ENCODE results near the gene CPA2. TPM values are rescaled to one million over a fixed set of nuclear protein-coding genes. Genes with fewer than 3 reads are reported as not detected.

Gene CPA2
- total RNA-seq, 1 experiment from 2014 or later, result not detected

- DNase-seq (ENCODE audit: low spot score), result no peak
- in situ Hi-C loops (cut with HindIII; ENCODE audit: low sequenced_read_pairs), result no loop called here
Measured at GRCh38 chr7:130276796-130277762, 10.4 kb downstream of the CPA2 start.

- DNase-seq (ENCODE audit: low spot score), result peak; percentile 74
- in situ Hi-C loops (cut with HindIII; ENCODE audit: low sequenced_read_pairs), result no loop called here
Measured at GRCh38 chr7:130277763-130278643, 11.3 kb downstream of the CPA2 start.

- no peak for DNase-seq (ENCODE audit: low spot score)
- in situ Hi-C loops (cut with HindIII; ENCODE audit: low sequenced_read_pairs), result no loop called here
Measured at GRCh38 chr7:130278860-130279259, 12.2 kb downstream of the CPA2 start.

GRCh38 chr7:130279286-130279685 is 12.6 kb downstream of the CPA2 start:
- DNase-seq (ENCODE audit: low spot score), result no peak
- in situ Hi-C loops (cut with HindIII; ENCODE audit: low sequenced_read_pairs), result no loop called here

GRCh38 chr7:130279906-130280305 is 13.2 kb downstream of the CPA2 start:
- in situ Hi-C loops (cut with HindIII; ENCODE audit: low sequenced_read_pairs), result no loop called here
- no peak for DNase-seq (ENCODE audit: low spot score)

GRCh38 chr7:130281260-130281659 is 14.6 kb downstream of the CPA2 start:
- in situ Hi-C loops (cut with HindIII; ENCODE audit: low sequenced_read_pairs), result no loop called here
- DNase-seq (ENCODE audit: low spot score), result no peak

- in situ Hi-C loops (cut with HindIII; ENCODE audit: low sequenced_read_pairs), result no loop called here
- no peak for DNase-seq (ENCODE audit: low spot score)
Measured at GRCh38 chr7:130286881-130287280, 20.2 kb downstream of the CPA2 start.

GRCh38 chr7:130288168-130288567 is 21.5 kb downstream of the CPA2 start:
- in situ Hi-C loops (cut with HindIII; ENCODE audit: low sequenced_read_pairs), result no loop called here
- no peak for DNase-seq (ENCODE audit: low spot score)

- no peak for DNase-seq (ENCODE audit: low spot score)
- in situ Hi-C loops (cut with HindIII; ENCODE audit: low sequenced_read_pairs), result no loop called here
Measured at GRCh38 chr7:130288829-130289228, 22.2 kb downstream of the CPA2 start.

GRCh38 chr7:130289478-130289877 is 22.8 kb downstream of the CPA2 start:
- no peak for DNase-seq (ENCODE audit: low spot score)
- in situ Hi-C loops (cut with HindIII; ENCODE audit: low sequenced_read_pairs), result no loop called here

GRCh38 chr7:130290745-130291144 is 24.1 kb downstream of the CPA2 start:
- in situ Hi-C loops (cut with HindIII; ENCODE audit: low sequenced_read_pairs), result no loop called here
- DNase-seq (ENCODE audit: low spot score), result no peak

- DNase-seq (ENCODE audit: low spot score), result no peak
Measured at GRCh38 chr7:130292682-130293257, 26.1 kb downstream of the CPA2 start, which contains the start of gene CPA4. CPA4 (plus strand) TSS chr7:130293161; CDS start chr7:130293181, 20 bp downstream.

GRCh38 chr7:130293521-130293920 is 26.9 kb downstream of the CPA2 start:
- in situ Hi-C loops (cut with HindIII; ENCODE audit: low sequenced_read_pairs), result no loop called here
- no peak for DNase-seq (ENCODE audit: low spot score)

More at GRCh38 chr7:130292682-130293257, 26.1 kb downstream of the CPA2 start, which contains the start of gene CPA4:
- in situ Hi-C loops (cut with HindIII; ENCODE audit: low sequenced_read_pairs), result no loop called here

GRCh38 chr7:130294314-130294713 is 27.7 kb downstream of the CPA2 start:
- no peak for DNase-seq (ENCODE audit: low spot score)
- in situ Hi-C loops (cut with HindIII; ENCODE audit: low sequenced_read_pairs), result no loop called here

- in situ Hi-C loops (cut with HindIII; ENCODE audit: low sequenced_read_pairs), result no loop called here
- no peak for DNase-seq (ENCODE audit: low spot score)
Measured at GRCh38 chr7:130296221-130296951, 29.7 kb downstream of the CPA2 start.

- DNase-seq (ENCODE audit: low spot score), result no peak
Measured at GRCh38 chr7:130297628-130298543, 31.2 kb downstream of the CPA2 start.

GRCh38 chr7:130298544-130299326 is 32.1 kb downstream of the CPA2 start:
- in situ Hi-C loops (cut with HindIII; ENCODE audit: low sequenced_read_pairs), result no loop called here
- DNase-seq (ENCODE audit: low spot score), result peak; percentile 5

More at GRCh38 chr7:130297628-130298543, 31.2 kb downstream of the CPA2 start:
- in situ Hi-C loops (cut with HindIII; ENCODE audit: low sequenced_read_pairs), result no loop called here

Data from G401 (cell line).